CD4-positive, alpha-beta T cell treated with Interleukin-4 for 4 hours (primary cell): Measurements from ENCODE around the gene PRTFDC1.
A peak's percentile ranks its signal among the peaks of the same experiment; 100 is the strongest.

Experiments used
- DNase-seq: peaks from one replicate; pipeline ENCODE4 v3.0.0-alpha.2; 2020

Gene PRTFDC1

DNA sequence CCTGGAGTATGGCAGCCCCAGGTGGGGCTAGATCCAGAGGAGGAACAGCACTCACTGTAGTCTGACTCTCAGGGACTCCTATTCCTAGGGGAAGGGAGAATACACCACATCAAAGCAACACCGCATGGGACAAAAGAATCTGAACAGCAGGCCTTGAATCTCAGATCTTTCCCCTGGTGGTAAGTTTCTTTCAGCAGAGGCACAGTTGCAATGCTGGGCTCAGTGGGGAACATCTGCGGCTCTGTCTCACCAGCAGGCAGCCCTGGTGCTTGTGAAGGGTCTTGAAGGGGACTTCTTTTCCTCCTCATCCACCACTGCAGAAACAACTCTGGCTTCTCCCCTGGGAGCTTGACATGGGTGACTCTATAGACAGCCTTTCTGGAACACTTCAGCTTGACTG lies 117.5 kb downstream of the PRTFDC1 start:
- no peak for DNase-seq

DNA sequence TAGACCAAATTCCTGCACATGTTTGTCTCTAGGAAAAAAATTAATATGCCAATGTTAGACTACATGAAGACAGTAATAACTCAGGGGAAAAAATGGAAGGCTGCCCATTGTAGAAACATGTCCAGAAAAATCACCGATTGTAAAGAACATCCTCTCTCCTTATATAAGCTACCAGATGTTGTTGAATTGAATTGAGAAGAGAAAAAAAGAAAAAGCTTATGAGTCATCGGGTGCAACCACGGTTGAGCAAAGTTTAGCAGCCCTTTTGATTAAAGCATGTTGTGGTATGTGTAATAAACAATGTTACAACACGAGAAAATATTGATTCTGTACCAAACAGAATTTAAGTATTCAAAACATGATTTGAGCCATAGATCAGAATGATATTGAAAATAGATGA lies 126.4 kb downstream of the PRTFDC1 start:
- DNase-seq = peak; percentile 44

DNA sequence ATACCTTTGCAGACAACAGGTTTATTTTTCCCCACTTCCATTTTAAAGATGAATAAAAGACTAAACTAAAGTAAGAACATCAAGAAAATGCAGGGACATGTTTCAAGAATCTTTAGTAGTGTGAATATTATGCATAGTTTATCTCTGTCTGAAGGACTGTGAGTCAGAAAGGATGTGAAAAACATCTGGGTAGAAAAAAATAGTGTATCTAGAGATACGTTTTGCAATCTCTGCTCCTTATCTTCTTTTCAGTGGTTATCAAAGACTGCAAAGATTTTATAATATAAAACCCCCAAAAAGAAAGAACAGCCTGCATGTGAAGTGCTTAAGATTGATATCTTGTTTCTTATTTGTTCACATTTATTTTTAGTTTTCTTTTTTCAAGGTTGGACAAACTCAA lies 126.9 kb downstream of the PRTFDC1 start:
- peak; percentile 31 for DNase-seq

DNA sequence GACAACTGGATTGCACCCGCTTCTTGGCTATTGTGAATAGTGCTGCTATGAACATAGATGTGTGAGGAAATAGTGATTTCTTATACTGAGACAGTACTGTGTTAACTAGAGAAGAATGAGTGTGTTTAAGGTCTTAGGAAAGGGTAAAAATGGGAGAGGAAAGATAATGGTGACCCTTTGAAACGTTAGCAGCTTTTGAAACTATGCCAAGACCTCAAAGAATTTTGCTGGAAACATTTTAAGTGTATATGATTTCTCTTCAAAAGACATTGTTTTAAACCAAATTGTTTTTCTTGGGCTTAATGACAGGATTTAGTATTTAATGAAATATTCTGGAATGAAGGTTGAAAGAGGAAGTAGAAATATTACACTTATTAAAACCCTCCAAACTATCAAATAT lies 127.9 kb downstream of the PRTFDC1 start:
- DNase-seq = no peak

DNA sequence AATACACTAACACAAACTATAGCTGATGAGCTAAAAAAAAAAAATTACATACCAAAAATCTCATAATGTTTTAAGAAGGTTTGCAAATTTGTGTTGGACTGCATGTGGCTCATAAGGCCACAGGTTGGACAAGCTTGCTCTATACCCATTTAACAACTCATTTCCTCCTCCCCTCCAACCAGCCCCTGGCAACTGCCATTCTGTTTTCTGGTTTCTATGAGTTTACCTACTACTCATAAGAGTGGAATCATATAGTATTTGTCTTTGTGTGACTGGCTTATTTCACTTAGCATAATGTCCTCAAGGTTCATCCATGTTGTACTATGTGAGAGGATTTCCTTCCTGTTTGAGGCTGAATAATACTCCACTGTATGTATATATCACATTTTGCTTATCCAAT lies 128.3 kb downstream of the PRTFDC1 start:
- no peak for DNase-seq

GRCh38 chr10:24822590-24822989 lies 129.8 kb downstream of the PRTFDC1 start:
- DNase-seq = no peak

DNA sequence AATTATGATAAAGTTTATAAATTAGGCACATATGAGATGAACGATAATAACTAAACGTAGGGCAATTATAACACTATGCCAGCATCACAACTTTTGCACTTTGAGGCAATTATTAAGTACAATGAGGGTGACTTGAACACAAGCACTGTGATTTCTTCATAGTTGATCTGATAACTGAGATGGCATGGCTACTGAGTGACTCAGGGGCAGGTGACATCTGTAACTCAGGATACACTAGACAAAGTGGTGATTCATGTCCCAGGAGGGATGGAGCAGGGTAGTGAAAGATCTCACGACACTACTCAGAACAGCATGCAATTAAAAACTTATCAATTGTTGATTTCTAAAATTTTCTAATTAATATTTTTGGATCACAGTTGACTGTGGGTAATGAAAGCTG lies 130.4 kb downstream of the PRTFDC1 start:
- DNase-seq = no peak

DNA sequence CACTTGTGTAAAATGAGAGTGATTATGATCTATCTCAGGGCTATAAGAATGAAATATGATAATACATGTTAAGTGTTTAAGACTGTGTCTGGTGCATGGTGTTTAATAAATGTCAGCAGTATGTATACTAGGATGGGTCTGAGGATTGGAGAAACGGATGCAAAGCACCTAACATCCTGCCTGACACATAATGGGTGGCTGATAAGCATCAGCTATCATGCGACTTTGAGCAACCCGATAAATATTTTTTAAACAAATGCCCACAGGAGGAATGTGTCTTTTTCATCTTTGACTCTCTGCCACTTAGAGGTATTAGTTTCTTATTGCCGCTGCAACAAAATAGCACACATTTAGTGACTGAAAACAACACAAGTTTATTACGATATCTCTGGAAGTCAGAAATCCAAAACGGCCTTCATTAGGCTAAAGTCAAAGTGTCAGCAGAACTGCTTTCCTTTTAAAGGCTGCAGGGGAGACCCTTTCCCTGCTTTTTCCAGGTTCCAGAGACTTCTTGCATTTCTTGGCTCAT lies 135.5 kb downstream of the PRTFDC1 start:
- no peak for DNase-seq

DNA sequence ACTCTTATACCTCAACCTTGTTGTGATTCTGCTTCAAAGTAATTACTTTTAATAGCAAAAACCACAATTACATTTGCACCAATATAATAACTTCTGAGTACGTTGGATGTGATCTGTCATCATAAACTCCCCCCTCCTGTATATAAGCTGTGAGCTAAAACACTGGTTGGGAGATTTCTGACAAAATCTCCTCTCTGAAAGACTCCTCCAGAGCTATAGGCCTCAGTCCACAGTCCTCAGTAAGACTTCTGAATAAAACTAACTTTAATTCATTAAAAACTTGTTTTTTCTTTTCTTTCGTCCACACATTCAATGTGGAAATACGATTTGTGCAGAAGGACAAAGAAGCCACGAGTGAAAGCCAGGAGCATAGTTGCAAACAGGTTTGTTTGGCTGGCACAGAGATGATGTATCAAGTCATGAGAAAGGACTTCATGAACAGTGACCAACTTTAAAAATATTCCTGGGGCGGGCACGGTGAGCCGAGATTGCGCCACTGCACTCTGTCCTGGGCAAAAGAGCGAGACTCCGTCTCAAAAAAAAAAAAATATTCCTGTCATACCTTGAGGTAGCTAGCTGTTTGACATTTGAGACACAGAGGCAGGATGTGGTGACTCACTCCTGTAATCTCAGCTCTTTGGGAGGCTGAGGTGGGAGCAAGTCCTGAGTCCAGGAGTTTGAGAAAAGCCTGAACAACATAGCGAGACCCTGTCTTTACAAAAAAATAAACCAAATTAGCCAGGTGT lies 137.7 kb downstream of the PRTFDC1 start:
- no peak for DNase-seq

GRCh38 chr10:24813856-24814255 lies 138.6 kb downstream of the PRTFDC1 start:
- no peak for DNase-seq

DNA sequence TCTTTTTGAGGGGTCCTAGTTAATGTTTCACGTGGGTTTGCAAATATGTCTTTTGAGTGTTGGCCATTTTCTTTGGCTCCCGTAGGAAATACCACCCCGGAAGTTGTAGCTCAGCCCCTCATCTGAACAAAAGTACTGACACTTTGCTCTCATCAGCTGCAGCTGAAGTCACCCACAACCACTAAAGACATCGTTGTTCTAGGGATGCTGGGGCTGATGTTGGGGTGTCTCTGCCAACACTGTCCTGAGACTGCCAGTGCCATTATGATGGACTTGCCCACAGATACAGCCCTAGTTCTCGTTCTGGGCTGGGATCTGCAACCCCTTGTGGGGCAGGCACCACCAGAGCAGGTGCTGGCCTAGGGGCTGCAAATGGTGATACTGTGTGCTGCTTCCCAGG lies 146.1 kb downstream of the PRTFDC1 start:
- DNase-seq = no peak

- DNase-seq = no peak
These were observed 147.4 kb downstream of the PRTFDC1 start for GRCh38 chr10:24804956-24805355.

DNA sequence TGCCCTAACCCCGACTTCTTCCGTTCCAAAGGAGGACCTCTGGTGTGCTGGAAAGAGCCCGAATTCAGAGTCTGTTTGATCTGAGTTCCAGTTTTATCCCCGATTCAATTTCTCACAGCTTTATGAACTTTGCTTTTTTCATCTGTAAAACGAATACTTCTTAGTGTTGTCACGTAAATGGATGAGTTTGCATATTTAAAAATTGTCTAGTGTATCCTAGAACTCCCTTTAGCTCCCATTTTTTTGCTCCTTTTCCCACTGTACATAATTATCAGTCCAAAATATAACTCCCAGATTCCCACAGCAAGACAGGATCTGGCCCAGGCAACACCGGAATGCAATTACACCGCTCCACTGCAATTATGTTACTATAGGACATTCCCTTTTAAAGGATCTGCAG lies 148.0 kb downstream of the PRTFDC1 start:
- DNase-seq = no peak

DNA sequence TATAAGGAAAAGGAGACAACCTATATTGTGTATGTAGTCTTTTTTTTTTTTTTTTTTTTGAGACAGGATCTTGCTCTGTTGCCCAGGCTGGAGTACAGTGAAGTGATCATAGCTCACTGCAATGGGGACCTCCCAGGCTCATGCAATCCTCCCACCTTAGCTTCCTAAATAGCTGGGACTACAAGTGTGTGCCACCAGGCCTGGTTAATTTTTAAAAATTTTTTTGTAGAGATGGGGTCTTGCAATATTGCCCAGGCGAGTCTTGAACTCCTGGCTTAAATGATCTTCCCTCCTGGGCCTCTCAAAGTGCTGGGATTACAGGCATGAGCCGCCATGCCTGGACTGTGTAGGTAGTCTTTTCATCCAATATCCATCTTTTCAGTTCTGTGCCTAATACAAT lies 150.0 kb downstream of the PRTFDC1 start:
- no peak for DNase-seq

DNA sequence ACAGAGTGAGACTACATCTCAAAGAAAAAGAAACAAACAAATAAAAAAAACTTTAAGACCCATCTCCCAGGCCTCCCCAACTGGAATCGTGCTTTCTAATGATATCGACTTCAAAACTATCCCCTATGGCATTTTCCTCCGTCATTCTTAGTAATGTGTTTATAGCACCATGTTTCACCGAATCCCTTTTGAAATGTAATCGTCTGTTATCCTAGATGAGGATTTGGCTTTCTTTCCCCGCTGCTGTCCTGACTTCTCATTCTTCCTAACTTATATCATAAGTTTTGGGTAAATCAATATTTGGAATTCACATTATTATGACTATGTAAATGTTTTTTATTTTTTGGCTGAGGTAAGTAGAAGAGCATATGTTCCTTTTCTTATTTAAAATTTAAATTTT lies 151.5 kb downstream of the PRTFDC1 start:
- DNase-seq = no peak
